ENCODE measurements around the gene MYOCOS. TPM values are rescaled to one million over a fixed set of nuclear protein-coding genes. Genes with fewer than 3 reads are reported as not detected.

MYOCOS gene
- total and polyA plus RNA-seq, 9 of the 15 experiments (the other 6 are each of a cell fraction or from before 2014, with no cell fraction given) = 0.07 TPM; not detected in 7

- no peak for TF ChIP-seq NCOA6 (IDR thresholded peaks at IDR 0.05)
- TF ChIP-seq RNF2 (IDR thresholded peaks at IDR 0.05) = no peak
- TF ChIP-seq RFX5 (IDR thresholded peaks at IDR 0.05; ENCODE audit: low read depth, low read length) = no peak
- no peak for TF ChIP-seq GTF2B (IDR thresholded peaks at IDR 0.05; ENCODE audit: extremely low read depth, insufficient read length)
- no peak for TF ChIP-seq ZNF184 (CRISPR knock-in tag; IDR thresholded peaks at IDR 0.05)
- TF ChIP-seq DLX4 (CRISPR knock-in tag; IDR thresholded peaks at IDR 0.05) = no peak
- TF ChIP-seq ZNF512 (tag; IDR thresholded peaks at IDR 0.05) = no peak
- TF ChIP-seq MLLT1 (IDR thresholded peaks at IDR 0.05) = no peak
- peak; percentile 97 for TF ChIP-seq CTBP1 (IDR thresholded peaks at IDR 0.05; ENCODE audit: borderline replicate concordance)
- TF ChIP-seq SFPQ (IDR thresholded peaks at IDR 0.05; ENCODE audit: low read depth, low read length) = no peak
- TF ChIP-seq TAF15 (IDR thresholded peaks at IDR 0.05; ENCODE audit: low read depth, low read length) = no peak
- TF ChIP-seq ZNF561 (CRISPR knock-in tag; conservative IDR thresholded peaks at IDR 0.05) = no peak
- peak; percentile 49; the same call in 1 of the 2 replicates for TF ChIP-seq RB1 (IDR thresholded peaks at IDR 0.05; ENCODE audit: low read depth)
- no peak for TF ChIP-seq ZNF124 (CRISPR knock-in tag; IDR thresholded peaks at IDR 0.05)
- TF ChIP-seq ZNF589 (CRISPR knock-in tag; IDR thresholded peaks at IDR 0.05; ENCODE audit: low read depth) = no peak
- TF ChIP-seq ZNF696 (CRISPR knock-in tag; conservative IDR thresholded peaks at IDR 0.05) = no peak
- TF ChIP-seq HDAC1 (IDR thresholded peaks at IDR 0.05) = no peak
- TF ChIP-seq NFATC3 (IDR thresholded peaks at IDR 0.05) = no peak
- no peak for TF ChIP-seq GTF3C2 (IDR thresholded peaks at IDR 0.05; ENCODE audit: borderline replicate concordance, extremely low read depth, insufficient read length)
Measured at GRCh38 chr1:171654942-171655745, 33.1 kb downstream of the MYOCOS start (continued).
